ENCODE measurements around the gene CASP7.

GRCh38 chr10:113775686-113776294, 96.1 kb downstream of the CASP7 start:
- no peak for TF ChIP-seq POLR2A (IDR thresholded peaks at IDR 0.05; ENCODE audit: low read length)
- TF ChIP-seq GATA1 (IDR thresholded peaks at IDR 0.05; ENCODE audit: low read depth, low read length), result no peak
